Measurements from ENCODE around the gene BCL11B. TPM values are rescaled to one million over a fixed set of nuclear protein-coding genes. Genes with fewer than 3 reads are reported as not detected.
A peak's percentile ranks its signal among the peaks of the same experiment; 100 is the strongest.

BCL11B gene
- total RNA-seq, 4 donors from 2014 or later, result under 0.01 to 1.1 (median 0.39) TPM

DNA sequence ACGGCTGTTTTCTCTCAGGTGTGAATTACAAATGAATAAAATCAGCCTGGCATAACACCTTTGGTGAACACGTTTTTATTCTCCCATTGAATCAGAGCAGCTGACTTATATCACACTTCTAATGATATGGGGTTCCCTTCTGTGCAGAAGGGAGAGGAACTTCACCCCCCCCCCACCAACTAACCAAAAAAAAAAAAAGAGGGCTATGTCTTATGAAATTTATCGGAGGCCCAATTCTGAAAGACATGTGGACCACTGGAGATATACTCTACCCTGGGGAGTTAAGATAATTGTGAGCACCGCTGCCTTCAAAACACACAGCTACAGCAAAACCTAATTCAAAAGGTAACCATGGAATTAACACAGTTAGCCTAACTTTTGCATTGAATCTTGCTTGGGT, 4.6 kb downstream of the BCL11B start:
- 21 to 55% methylated on average over 4 of the region's 4 CpGs for WGBS, 2 donors (ENCODE audit: low coverage in 1 of 2)
- Histone ChIP-seq H3K9me3 (no peaks in the 10 kb centered on the region), H3K4me1 (peaks cover 0 to 40% (median 16%) of the 10 kb centered on the region in 3 donors), H3K27ac (no peak overlapping the region), H3K27me3 (peaks cover 98% of the 10 kb centered on the region), H3K36me3 (no peaks in the 10 kb centered on the region), H3K4me3 (no peak overlapping the region)
- no peak for ATAC-seq
- no peak for TF ChIP-seq POLR2AphosphoS5 (IDR thresholded peaks at IDR 0.05)
- TF ChIP-seq, protein P1, sequence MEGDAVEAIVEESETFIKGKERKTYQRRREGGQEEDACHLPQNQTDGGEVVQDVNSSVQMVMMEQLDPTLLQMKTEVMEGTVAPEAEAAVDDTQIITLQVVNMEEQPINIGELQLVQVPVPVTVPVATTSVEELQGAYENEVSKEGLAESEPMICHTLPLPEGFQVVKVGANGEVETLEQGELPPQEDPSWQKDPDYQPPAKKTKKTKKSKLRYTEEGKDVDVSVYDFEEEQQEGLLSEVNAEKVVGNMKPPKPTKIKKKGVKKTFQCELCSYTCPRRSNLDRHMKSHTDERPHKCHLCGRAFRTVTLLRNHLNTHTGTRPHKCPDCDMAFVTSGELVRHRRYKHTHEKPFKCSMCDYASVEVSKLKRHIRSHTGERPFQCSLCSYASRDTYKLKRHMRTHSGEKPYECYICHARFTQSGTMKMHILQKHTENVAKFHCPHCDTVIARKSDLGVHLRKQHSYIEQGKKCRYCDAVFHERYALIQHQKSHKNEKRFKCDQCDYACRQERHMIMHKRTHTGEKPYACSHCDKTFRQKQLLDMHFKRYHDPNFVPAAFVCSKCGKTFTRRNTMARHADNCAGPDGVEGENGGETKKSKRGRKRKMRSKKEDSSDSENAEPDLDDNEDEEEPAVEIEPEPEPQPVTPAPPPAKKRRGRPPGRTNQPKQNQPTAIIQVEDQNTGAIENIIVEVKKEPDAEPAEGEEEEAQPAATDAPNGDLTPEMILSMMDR (IDR thresholded peaks at IDR 0.05), result no peak
- no peak for TF ChIP-seq POLR2A (IDR thresholded peaks at IDR 0.05)
- no peak for TF ChIP-seq EP300 (IDR thresholded peaks at IDR 0.05)

DNA sequence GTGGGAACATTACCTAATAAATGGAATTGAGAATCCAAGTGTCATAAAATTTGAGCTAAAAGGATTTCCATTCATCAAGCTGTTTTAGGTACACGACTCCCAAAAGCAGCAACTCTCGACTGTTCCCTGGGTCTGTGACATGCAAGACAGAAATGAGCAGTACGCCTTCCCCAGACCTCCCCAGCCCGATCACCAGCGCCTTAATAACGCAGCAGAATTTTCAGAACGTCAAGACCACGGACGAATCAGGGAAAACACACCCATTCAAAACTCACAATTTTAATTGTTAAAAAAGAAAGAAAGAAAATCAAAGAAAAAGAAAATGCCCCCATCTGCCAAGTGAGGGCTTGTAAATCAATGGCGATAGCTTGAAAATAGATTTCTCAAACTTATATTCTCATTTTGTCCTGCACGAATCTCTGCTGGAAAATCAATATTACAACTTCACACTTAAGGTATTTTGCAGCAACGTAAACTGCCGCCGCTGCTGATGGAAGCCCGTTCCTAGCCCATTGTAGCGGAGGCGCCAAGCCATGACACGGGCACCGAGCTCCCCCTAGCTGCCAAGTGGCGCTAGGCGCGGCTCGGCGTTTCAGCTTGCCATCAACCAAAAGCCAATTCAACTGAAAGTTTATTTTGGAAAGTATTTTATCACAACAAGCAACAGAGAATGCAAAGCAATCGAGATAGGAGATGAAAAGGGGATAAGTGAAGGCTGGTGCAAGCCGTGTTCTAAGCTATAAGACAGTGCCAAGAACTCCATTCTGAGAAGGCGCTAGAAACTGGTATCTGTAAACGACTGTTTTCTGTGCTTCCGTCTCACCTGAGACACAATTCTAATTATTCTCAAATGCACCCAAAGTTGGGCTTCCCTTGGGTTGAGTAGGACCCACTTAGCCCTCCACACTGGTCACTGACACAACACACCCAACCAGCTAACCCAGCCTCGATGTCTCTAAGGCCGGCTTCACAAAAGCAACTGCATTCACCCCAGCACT, 5.5 kb downstream of the BCL11B start:
- Histone ChIP-seq H3K9me3 (no peaks in the 10 kb centered on the region), H3K27ac (no peak overlapping the region), H3K4me3 (no peak overlapping the region), H3K36me3 (no peaks in the 10 kb centered on the region), H3K27me3 (peaks cover 97% of the 10 kb centered on the region), H3K4me1 (peaks cover 0 to 31% (median 9%) of the 10 kb centered on the region in 3 donors)
- 7 to 18% methylated on average over 24 to 31 of the region's 31 CpGs for WGBS, 2 donors (ENCODE audit: low coverage in 1 of 2)
- TF ChIP-seq, protein P1 (IDR thresholded peaks at IDR 0.05), result peak in 3 of 4 experiments; percentile 87 to 97 (median 94)
- TF ChIP-seq EP300 (IDR thresholded peaks at IDR 0.05), result no peak
- ATAC-seq, result peak; percentile 72

DNA sequence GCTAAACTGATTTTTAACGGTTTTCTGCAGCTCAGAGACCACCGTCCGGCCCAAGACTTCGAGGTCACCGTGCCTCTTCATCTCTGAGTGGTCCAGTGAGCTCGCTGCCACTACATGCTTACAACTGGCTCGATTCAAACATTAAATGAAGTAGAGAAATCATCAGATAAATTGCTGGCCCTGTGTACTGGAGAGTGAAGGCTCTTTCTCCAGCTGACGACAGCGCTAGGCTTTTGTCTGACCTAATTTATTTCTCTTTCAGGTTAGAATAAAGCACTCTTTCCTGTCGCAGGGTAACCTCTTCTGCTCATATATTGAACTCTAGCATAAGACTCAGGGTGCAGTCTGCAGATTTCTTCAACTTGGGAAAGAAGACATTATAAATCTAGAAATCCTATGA, 6.4 kb downstream of the BCL11B start:
- Histone ChIP-seq H3K9me3 (no peaks in the 10 kb centered on the region), H3K36me3 (no peaks in the 10 kb centered on the region), H3K27ac (no peak overlapping the region), H3K27me3 (peaks cover 97% of the 10 kb centered on the region), H3K4me1 (peaks cover 0 to 22% (median 4%) of the 10 kb centered on the region in 3 donors), H3K4me3 (no peak overlapping the region)
- TF ChIP-seq, protein P1 (IDR thresholded peaks at IDR 0.05), result no peak
- TF ChIP-seq EP300 (IDR thresholded peaks at IDR 0.05) (no peak), POLR2A (IDR thresholded peaks at IDR 0.05) (no peak), POLR2AphosphoS5 (IDR thresholded peaks at IDR 0.05) (no peak)
- 81 to 90% methylated on average over 2 to 8 of the region's 10 CpGs for WGBS, 2 donors (ENCODE audit: low coverage in 1 of 2)
- ATAC-seq, result no peak

DNA sequence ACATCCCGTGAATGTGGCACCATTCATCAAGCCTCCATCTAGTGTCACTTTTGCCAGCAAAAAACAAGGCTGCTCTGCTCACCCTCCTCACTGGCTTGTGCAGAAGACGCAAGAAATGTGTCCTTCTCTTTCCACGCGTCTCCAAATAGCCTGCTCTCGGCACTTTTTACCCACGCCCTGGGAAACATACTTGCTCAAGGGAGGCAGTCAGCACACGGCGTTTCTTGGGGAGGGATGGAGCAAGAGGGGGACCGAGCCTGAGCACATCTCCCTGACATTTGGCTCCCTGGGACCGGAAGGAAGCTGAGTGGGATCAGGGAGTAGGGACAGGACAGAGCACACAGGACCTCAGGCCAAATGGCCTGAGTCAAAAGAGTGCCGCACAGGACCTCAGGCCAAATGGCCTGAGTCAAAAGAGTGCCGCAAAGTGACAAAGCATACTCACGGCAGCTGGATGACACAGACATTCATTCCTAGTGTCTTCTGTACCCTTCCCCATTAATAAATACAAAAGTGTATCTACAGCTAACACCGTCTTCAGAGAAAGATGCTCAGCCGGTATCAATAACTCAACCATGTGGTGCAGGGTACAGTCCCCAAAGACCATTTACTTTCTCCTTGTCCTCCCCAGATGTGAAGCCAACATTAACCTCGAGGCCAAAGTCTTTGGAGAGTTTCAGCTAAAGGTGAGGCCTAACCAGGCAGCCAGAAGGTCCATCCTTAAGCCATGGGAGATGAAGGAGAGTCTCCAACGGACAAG, 7.1 kb downstream of the BCL11B start:
- WGBS, 2 donors (ENCODE audit: low coverage in 1 of 2), result 76 to 100% methylated on average over 3 to 9 of the region's 17 CpGs
- Histone ChIP-seq H3K36me3 (no peaks in the 10 kb centered on the region), H3K9me3 (no peaks in the 10 kb centered on the region), H3K27ac (no peak overlapping the region), H3K4me3 (no peak overlapping the region), H3K27me3 (peaks cover 91% of the 10 kb centered on the region), H3K4me1 (peaks cover 0 to 15% (median 0%) of the 10 kb centered on the region in 3 donors)
- TF ChIP-seq POLR2AphosphoS5 (IDR thresholded peaks at IDR 0.05) (no peak), EP300 (IDR thresholded peaks at IDR 0.05) (no peak), POLR2A (IDR thresholded peaks at IDR 0.05) (no peak)
- TF ChIP-seq, protein P1 (IDR thresholded peaks at IDR 0.05), result no peak
- no peak for ATAC-seq

Data from gastroesophageal sphincter (tissue), 4 donors.